Body of pancreas (tissue), 4 donors: ENCODE measurements around the gene CDH12.

Experiments
- POLR2A ChIP-seq, 3 donors: fragments of 450-650 bp; IDR thresholded peaks; one replicate each; pipeline ENCODE4 v1.6.1; 2016; ENCODE audit warnings: antibody characterized with exemption in 3 of 3, mild to moderate bottlenecking in 2 of 3
- TF ChIP-seq, protein P1 (sequence below), 7 experiments: fragments of 450-650 bp in 4 of 7; fragments of 200-600 bp in 3 of 7; sonication (generic) in 3 of 7; IDR thresholded peaks; one replicate each; pipeline ENCODE4 v1.5.1; 2016 to 2019; ENCODE audit warnings: antibody characterized with exemption in 7 of 7

GRCh38 chr5:22505891-22506290 lies 347.3 kb downstream of the CDH12 start:
- TF ChIP-seq, protein P1, sequence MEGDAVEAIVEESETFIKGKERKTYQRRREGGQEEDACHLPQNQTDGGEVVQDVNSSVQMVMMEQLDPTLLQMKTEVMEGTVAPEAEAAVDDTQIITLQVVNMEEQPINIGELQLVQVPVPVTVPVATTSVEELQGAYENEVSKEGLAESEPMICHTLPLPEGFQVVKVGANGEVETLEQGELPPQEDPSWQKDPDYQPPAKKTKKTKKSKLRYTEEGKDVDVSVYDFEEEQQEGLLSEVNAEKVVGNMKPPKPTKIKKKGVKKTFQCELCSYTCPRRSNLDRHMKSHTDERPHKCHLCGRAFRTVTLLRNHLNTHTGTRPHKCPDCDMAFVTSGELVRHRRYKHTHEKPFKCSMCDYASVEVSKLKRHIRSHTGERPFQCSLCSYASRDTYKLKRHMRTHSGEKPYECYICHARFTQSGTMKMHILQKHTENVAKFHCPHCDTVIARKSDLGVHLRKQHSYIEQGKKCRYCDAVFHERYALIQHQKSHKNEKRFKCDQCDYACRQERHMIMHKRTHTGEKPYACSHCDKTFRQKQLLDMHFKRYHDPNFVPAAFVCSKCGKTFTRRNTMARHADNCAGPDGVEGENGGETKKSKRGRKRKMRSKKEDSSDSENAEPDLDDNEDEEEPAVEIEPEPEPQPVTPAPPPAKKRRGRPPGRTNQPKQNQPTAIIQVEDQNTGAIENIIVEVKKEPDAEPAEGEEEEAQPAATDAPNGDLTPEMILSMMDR (IDR thresholded peaks at IDR 0.05): no peak
- no peak for TF ChIP-seq POLR2A (IDR thresholded peaks at IDR 0.05)
